NK-92 (cell line): ENCODE measurements around the gene RAI1.
A peak's percentile ranks its signal among the peaks of the same experiment; 100 is the strongest.

ENCODE experiments used
- DNase-seq: peaks from one replicate; lab custom pipeline; 2025; ENCODE audit not compliant: unreplicated experiment; lab: John Stamatoyannopoulos, UW

The RAI1 gene

DNA sequence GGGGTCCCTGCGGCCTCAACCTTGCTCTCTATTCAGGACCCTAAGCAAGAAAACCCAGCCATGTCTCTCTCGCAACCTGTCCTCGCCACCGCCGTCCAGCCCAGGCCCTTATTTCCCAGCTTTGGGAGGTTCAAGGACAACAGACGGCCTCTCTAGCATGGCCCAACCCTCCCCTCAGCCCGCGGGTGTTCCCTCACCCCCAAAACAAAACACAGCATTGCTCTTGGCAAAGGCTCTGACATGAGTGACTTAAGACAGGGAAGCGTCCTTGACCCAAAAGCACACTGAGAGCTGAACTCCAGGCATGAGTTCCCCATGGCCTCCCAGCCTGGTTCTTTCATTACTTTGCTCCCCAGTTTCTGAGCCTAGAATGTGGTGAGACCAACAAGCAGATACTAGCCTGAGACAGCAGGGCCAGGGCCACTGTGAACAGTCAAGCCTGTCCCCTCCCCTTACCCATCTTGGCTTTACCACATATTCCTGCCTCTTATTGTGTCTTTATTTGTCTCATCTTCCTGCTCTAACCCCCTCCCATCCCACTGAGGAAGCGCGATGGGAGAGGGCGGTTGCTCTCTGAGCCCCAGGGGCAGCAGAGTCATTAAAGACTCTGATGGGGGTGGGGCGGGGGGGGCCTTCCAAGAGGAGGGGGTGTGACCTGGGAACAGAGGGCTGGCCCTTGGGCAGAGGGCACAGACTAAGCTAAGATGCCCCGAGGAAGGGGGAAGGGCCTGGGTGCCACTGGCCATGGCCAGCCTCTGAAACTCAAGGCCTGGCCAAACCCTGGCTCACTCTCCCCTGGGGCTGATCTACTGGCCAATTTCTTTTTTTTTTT, 143.7 kb downstream of the RAI1 start:
- no peak for DNase-seq

DNA sequence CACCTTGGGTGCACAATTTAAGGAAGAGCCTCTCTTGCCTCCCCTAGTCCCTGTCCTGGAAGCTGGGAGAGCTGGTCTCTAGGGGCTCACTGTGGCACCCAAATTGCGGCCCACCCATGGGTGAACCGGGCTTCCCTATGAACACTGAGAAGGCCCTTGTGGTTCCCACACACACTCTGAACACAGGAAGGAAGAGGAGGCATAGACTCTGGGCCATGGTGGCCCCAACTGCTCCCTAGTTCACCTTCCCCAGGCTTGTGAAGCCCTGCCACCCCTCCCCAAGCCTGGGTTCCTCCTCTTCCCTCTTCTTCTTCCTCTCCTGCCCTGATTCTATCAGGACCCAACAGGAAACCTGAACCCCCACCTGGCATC, 145.1 kb downstream of the RAI1 start:
- DNase-seq: no peak

DNA sequence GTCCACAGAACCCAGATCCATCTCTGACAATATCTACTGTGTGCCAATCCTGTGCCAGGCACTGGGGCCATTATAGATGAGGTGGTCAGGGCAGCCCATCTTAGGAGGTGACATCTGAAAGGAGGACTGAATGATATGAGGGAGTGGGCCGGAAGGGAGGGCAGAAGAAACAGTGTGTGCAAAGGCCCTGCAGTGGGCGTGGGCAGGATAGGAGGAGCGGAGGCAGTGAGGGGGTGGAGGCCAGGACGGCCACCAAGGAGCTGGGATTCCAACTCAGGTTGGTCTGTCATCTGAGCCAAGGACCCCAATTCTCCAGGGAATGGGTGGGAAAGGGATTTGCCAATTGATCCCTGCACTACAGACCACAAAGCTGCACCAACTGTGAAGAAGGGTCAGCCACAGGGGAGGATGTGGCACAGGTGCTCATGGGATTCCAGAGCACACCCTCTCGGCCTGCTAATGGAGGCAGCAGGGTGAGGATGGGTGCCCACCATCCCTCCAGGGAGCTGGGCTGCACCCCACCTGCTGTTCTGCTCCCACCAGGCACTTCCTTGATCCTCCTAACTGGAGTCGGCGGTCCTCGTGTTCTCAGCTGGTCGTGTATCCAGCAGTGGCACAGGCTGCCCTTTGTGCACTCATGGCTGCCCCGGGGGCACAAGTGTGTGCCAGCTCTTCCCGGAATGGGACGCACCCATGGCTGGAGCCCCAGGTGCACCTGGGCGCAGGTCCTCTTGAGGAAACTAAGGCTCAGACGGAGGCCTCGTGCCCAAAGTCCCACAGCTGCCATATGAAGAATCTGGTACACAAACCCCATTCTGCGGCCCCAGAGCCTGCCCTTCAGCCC, 145.9 kb downstream of the RAI1 start:
- no peak for DNase-seq

DNA sequence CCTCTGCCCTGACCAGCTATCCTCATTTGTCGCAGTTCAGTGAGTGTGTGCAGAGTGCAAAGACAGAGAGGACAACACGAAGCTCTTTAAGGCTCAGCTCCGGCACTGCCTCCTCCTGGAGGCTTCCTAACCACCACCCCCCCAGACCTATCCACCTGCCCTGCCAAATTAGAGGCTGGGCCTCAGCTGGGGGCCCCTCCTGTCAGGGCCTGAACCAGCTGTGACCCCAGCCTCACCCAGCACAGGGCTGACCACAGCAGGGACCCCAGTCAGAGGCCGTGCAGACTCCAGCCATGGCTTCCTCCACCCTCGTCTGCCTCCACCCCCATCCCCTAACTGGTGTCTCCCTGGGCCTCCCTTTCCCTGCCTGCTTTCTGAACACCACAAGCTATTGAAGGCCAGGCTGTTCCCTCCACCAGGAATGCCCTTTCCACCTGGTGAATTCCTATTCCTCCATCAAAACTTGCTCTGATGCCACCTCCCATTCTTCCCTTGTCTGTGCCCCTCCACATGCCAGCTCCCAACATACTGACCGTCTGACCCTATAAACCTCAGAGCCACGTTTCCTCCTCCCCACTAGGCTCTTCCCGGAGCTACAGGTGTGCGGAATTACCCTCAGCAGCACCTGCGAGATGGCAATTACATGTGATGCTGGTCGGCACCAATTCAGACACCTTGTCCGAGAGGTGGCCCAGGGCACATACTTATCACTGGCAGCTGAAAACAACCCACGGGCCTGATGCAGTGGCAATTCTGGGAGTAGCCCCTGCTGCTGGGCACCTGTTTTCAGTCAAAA, 146.8 kb downstream of the RAI1 start:
- no peak for DNase-seq

DNA sequence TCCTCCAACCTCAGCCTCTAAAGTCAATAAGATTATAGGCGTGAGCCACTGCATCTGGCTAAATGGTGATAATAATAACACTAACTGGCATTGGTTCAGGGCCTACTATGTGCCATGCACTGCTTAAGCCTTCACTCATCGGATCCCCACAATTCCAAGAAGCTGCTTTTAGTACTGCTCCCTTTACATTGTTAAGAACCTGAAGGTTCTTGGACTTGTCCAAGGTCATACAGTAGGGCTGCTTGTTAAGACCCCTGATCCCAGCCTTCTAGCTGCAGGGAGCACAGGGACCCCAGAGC, 149.0 kb downstream of the RAI1 start:
- DNase-seq: no peak

DNA sequence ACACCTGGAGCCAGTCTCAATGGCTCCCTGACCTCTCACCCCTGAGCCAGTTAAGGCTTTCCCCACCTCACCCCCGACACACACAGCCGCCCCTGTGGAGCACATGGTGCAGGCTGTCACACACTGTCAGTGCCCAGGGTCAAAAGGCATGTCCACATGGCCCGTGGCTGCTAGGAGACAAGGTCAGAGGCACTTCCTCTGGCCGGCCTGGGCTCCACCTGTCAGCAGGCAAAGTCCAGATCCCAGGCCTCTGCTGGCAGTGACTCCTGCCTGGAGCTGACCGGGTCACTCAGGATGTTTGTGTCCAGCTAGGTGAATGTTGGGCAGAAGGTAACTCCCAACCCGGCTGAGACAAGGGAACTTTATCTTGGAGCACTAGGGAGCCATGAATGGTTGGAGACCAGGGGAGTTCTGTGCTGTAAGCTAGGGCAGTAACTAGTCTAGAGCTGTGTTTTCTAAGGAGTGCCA, 149.5 kb downstream of the RAI1 start:
- DNase-seq: no peak

DNA sequence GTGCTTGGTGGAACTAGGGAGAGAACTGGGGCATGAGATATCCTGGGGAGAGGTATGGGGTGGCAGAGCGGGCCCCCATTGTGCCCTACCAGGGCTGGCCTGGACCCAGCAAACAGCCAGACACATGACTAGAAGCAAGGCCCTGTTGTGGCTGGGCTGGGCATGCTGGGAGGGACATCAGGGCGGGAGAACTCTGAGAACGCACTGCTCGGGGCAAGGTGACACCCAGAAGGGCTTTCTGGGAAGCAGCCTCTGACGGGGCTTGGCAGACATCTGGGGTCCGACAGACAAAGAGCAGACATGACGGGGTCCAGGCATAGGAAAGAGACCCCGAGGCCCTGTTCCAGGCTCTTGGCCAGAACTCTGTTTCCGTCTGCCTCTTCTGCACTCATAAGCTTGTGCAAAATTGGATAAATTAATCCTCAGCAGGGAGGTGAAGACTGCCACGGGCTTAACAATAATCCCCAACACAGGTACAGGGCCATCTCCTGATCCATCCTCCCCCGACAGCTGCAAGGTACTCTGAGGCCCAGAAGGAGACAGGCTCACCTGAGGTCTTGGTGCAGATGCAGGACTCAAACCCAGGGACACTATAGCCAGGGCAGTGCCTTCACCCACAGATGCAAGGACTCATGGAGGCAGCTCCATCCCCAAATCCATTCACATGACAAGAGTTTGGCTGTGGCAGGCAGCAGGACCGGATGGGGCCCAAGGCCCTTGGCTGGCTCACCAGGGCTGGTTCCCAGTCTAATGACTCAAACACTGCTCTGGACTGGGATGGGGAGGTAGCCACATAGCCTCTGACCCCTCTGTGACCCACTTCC, 150.2 kb downstream of the RAI1 start:
- no peak for DNase-seq

DNA sequence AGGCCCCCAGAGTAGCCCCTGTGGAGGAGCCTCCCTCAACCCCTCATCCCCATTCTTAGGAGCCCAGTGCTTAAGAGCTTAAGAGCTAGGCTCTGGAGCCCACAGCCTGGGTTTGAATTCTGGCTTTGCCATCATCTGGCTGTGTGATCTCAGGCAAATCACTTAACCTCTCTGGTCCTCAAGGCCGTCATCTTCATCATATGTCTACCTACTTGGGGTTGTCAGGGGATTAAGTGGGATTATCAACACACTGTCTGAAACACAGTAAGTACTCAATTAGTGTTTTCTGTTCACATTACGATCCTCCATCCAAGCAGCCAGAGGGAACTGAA, 150.7 kb downstream of the RAI1 start:
- DNase-seq: no peak

DNA sequence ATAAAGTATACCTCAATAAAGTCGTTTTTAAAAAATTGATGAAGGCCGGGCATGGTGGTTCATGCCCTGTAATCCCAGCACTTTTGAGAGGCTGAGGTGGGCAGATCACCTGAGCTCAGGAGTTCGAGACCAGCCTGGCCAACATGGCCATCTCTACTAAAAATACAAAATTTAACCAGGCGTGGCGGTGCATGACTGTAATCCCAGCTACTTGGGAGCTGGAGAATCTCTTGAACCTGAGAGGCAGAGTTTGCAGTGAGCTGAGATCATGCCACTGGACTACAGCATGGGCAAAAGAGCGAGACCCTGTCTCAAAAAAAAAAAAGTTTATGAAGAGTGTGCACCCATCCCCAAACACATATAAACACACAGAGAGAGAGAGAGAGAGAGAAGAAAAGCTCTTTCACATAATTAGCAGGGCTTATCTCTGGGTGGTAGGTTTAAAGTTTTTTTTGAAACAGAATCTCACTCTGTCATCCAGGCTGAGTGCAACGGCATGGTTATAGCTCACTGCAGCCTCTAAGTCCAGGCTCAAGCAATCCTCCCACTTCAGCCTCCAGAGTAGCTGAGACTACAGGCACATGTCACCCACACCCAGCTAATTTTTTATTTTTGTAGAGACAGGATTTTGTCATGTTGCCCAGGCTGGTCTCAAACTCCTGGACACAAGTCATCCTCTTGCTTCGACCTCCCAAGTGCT, 152.6 kb downstream of the RAI1 start:
- no peak for DNase-seq

DNA sequence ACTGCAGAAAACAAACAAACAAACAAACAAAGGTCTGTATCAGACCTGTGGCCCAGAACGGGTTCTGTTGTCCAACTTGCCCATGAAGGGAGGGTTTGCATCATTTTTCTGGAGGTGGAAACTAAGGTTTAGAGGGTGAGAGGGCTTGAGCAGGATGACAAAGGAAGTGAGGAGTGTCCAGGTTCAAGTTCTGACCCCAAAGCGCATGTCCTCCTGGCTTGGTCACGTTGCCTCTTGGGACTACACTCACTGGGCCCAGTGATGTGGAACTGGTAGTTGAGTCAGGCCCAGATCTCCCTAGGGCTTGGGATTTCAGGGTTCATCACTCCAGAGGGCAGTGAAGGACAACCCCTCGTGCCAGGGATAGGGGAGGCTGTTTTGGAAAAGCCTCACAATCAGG, 153.7 kb downstream of the RAI1 start:
- DNase-seq: no peak

DNA sequence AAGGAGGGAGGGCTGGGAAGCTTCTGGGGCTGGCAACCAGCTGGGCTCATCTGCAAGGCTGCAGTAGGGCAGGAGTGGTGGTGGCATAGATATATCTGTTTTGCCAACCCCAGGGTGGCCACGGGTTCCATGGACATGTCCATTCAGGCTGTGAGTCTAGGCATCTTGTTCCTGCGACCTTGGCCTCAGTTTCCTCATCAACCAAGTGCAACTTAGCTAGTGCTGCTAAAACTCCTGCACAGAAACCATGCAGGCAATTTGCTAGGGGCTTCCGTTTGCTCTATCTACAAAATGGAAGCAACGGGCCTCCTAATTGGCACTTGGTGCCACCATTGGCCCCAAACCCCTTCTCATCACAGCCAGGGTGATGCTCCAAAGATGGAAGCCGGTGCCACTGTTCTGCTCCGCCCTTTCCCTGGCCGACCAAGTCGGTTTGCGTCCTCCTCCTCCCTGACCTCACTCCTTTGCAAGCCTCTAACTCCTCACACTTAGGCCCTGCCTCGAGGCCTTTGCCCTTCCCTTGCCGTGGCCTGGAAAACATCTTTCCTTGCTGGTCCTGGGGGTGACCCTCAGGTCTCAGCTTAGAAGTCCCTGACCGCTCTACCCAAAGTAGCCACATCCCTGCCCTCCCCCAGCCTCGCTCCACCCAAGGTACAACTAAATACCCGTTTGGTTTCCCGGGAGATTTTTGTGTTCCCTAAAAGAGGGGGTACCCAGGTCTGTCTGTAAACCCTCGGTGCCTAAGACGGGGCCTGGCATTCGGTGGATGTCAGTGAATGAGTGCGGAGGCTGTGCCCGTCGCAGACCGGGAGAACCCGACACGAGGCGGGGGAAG, 154.4 kb downstream of the RAI1 start:
- no peak for DNase-seq

DNA sequence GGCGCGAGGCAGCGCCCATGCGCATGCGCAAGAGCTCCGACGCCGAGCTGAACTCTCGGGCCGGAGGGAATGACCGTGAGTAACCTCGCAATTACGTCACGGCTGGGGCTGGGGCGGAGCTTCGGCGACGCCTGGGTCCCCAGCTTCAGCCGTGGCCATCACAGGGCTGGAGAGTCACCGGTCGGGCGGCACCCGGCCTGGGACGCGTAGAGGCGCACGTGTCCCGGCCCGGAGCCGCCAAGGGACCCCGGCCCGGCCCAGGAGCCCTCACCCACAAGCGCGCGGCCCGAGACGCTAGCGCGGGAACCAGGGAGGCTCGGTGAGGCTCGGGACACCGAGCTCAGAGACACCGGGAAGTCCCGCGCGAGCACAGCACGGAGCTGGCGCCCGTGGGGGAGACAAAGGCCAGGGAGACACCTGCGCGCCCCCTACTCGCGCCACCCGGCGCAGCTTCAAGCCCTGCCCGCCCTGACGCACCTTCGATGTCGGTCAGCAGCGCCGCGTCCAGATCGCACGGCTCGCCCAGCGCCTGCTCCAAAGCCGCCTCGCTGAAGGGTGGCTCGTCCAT, 155.1 kb downstream of the RAI1 start:
- peak; percentile 86 for DNase-seq

DNA sequence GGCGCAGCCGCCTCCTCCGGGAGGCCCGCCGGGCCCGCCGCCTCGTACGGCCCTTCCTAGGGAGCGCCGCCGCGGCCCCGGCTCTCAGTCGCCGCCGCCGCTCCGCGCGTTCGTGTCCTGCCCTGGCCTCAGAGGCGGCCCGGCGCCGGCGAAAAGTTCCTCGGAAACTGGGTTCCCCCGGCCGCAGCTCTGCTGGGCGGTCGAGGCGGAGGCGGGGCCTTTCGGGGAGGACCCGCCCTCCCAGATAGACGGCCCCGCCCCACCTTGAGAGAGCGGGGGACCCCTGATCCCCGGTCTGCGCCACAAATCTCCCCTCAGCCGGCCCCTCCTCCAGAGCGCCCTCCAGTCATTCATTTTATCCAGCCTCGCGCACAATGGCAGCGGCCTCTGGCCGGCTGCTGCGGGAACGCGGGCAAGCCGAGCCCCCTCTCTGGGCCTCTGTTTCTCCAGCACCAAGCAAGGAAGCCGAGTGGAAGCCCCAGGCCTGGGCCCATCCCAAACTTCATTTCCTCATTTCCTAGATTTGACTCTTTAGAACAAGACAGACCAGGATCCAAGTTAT, 155.6 kb downstream of the RAI1 start, which contains the start of gene SREBF1:
TSS of gene SREBF1 (minus strand) at position 169 of the 562 bp plus-strand sequence. CDS start 169 bp downstream, outside the sequence.
- DNase-seq: no peak

DNA sequence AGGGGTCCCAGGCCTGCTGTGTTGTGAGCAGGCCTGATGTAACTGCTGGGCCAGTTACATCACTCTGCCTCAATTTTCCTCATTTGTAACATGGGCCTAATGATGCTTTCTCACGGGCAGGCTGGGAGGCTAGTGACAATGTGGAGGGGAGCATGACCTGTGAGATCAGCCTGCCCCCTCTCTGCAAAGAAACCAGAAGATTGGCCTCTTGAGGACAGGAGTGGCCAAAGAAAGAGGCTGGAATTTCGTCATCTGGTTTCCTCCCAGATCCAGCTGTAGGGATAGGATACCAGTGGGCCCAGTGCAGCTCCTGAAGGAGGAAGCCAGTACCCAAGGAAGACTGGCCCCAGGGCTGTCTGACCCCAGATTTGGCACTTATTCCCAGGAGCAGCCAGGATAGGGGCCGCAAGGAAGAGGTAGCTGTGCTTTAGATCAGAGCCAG, 156.1 kb downstream of the RAI1 start:
- DNase-seq: no peak

DNA sequence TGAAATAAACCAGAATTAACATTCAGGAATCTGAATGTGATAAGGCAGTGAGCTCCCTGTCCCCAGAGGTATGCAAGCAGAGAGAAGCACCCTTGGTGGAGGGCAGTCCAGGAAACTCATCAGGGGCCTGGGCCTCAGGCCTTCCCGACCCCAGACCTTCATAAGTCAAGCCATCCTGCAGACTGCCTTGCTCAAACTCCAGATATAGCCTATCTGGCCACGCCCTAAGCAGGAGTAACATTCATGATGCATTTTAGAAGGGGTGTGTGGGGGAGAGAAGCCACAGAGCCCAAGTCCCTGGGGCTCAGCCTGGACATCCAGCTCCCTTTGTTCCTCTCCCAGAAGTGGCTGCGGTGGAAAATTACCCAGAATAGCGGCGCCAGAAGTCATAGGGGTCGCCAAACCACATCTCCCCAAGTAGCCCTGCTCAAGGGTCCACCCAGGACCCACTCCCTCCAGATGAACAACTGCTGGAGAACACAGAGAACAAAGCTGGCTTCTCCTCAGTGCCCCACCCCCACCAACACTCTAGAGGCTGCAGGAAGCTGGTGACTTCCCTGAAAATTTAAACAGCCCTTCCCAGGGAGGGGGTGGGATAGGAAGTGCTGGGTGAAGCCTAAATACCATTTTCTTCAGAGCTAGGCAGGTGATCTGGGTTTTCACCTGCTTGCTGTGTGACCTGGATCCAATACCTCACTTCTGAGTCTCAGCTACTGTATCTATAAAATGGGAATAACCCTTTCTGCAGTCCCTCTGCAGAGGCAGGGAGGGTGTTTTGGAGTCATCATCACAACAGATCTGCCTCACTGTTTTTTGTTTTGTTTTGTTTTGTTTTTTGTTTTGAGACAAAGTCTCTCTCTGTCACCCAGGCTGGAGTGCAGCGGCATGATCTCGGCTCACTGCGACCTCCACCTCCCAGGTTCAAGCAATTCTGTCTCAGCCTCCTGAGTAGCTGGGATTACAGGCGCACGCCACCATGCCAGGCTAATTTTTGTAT, 157.0 kb downstream of the RAI1 start:
- DNase-seq: no peak

DNA sequence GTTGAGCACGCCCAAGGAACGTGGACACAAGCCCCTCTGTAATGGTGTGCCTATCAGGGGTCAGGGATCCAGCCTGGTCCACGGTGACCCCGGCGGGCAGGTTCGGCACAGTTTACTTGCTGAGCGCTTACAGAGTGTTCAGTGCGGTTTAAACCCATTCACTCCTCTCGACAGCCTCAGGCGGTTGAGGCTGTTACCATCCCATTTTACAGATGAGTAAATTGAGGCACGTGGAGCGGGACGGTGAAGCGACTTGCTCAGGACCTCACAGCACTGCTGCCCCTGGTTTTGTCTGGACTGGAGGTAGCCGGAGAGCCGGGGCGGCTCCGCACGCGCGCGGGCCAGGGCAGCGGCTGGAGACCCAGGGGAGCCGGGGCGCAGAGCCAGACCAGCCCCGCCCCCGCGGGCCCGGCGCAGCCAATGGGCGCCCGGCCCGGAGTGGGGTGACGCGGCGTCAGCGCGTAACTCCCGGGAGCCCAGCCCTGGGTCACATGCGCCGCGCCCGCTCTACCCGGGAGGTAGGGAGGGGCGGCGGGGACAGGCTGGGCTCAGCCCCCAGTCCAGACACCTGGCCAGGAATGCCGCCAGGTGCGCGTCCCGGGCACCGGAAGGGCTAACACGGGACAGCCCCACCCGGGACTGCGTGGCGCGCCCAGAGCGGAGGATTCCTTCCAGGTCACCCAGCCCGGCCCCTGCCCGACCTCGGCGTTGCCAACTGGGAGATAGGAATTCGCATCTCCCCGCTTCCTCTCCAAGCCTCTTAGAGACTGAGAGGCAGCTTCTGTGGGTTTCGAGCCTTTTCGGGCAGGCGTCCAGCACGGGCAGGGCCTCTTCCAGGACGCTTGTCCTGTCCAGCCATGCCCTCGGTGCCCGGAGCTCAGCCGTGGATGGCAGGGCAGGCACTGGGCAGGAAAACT, 158.8 kb downstream of the RAI1 start:
- peak; percentile 11 for DNase-seq
